ENCODE data around the gene PLEKHH1. TPM values are rescaled to one million over a fixed set of nuclear protein-coding genes. Genes with fewer than 3 reads are reported as not detected.

PLEKHH1 gene
- polyA plus RNA-seq, 3 donors = 2.2 to 12.5 (median 6.3) TPM

GRCh38 chr14:67553547-67553946, 20.5 kb downstream of the PLEKHH1 start:
- no peak overlapping the region for H3K27ac ChIP-seq (ENCODE audit: low read depth, low read length)
- WGBS, 3 donors = 38 to 42% (median 39%) methylated on average over 3 of the region's 3 CpGs

GRCh38 chr14:67554341-67554740, 21.3 kb downstream of the PLEKHH1 start:
- WGBS, 3 donors = 89 to 95% (median 91%) methylated on average over 7 of the region's 7 CpGs

GRCh38 chr14:67555518-67556090, 22.5 kb downstream of the PLEKHH1 start:
- 83 to 84% (median 83%) methylated on average over 11 of the region's 11 CpGs for WGBS, 3 donors
- H3K27ac ChIP-seq (ENCODE audit: low read depth, low read length) = no peak overlapping the region

More at GRCh38 chr14:67554341-67554740, 21.3 kb downstream of the PLEKHH1 start:
- no peak overlapping the region for H3K27ac ChIP-seq (ENCODE audit: low read depth, low read length)

GRCh38 chr14:67556671-67557070, 23.6 kb downstream of the PLEKHH1 start:
- no peak overlapping the region for H3K27ac ChIP-seq (ENCODE audit: low read depth, low read length)
- 73 to 76% (median 75%) methylated on average over 2 of the region's 2 CpGs for WGBS, 3 donors

- H3K27ac ChIP-seq (ENCODE audit: low read depth, low read length) = no peak overlapping the region
- WGBS, 3 donors = 79 to 91% (median 87%) methylated on average over 7 of the region's 7 CpGs
Observed at GRCh38 chr14:67557118-67557517, 24.0 kb downstream of the PLEKHH1 start.

- H3K27ac ChIP-seq (ENCODE audit: low read depth, low read length) = no peak overlapping the region
Observed at GRCh38 chr14:67557656-67558055, 24.6 kb downstream of the PLEKHH1 start.

GRCh38 chr14:67559639-67560038, 26.5 kb downstream of the PLEKHH1 start:
- 33 to 51% (median 46%) methylated on average over 4 of the region's 4 CpGs for WGBS, 3 donors
- H3K27ac ChIP-seq (ENCODE audit: low read depth, low read length) = no peak overlapping the region

More at GRCh38 chr14:67557656-67558055, 24.6 kb downstream of the PLEKHH1 start:
- 80 to 86% (median 83%) methylated on average over 3 of the region's 3 CpGs for WGBS, 3 donors

GRCh38 chr14:67562025-67562775, 29.1 kb downstream of the PLEKHH1 start:
- WGBS, 3 donors = 88 to 94% (median 90%) methylated on average over 14 of the region's 14 CpGs

GRCh38 chr14:67562776-67563150, 29.7 kb downstream of the PLEKHH1 start:
- WGBS, 3 donors = 90 to 94% (median 94%) methylated on average over 5 of the region's 5 CpGs
- H3K27ac ChIP-seq (ENCODE audit: low read depth, low read length) = no peak overlapping the region

More at GRCh38 chr14:67562025-67562775, 29.1 kb downstream of the PLEKHH1 start:
- H3K27ac ChIP-seq (ENCODE audit: low read depth, low read length) = no peak overlapping the region

- H3K27ac ChIP-seq (ENCODE audit: low read depth, low read length) = no peak overlapping the region
- 73 to 93% (median 82%) methylated on average over 5 of the region's 5 CpGs for WGBS, 3 donors
Observed at GRCh38 chr14:67564236-67564635, 31.1 kb downstream of the PLEKHH1 start.

- no peak overlapping the region for H3K27ac ChIP-seq (ENCODE audit: low read depth, low read length)
Observed at GRCh38 chr14:67566908-67567307, 33.8 kb downstream of the PLEKHH1 start.

GRCh38 chr14:67567654-67568053, 34.6 kb downstream of the PLEKHH1 start:
- no peak overlapping the region for H3K27ac ChIP-seq (ENCODE audit: low read depth, low read length)
- 54 to 87% (median 78%) methylated on average over 3 of the region's 3 CpGs for WGBS, 3 donors

More at GRCh38 chr14:67566908-67567307, 33.8 kb downstream of the PLEKHH1 start:
- 63 to 76% (median 67%) methylated on average over 6 of the region's 6 CpGs for WGBS, 3 donors

GRCh38 chr14:67569011-67569650, 36.0 kb downstream of the PLEKHH1 start:
- no peak overlapping the region for H3K27ac ChIP-seq (ENCODE audit: low read depth, low read length)
- 75 to 83% (median 79%) methylated on average over 11 of the region's 11 CpGs for WGBS, 3 donors

GRCh38 chr14:67569651-67570290, 36.7 kb downstream of the PLEKHH1 start:
- 81 to 82% (median 82%) methylated on average over 4 of the region's 4 CpGs for WGBS, 3 donors
- H3K27ac ChIP-seq (ENCODE audit: low read depth, low read length) = no peak overlapping the region

GRCh38 chr14:67570453-67570852, 37.4 kb downstream of the PLEKHH1 start:
- H3K27ac ChIP-seq (ENCODE audit: low read depth, low read length) = no peak overlapping the region
- 79 to 87% (median 81%) methylated on average over 7 of the region's 7 CpGs for WGBS, 3 donors

- WGBS, 3 donors = 41 to 48% (median 42%) methylated on average over 13 to 14 of the region's 14 CpGs
Observed at GRCh38 chr14:67571275-67571990, 38.3 kb downstream of the PLEKHH1 start.

GRCh38 chr14:67571991-67572323, 38.9 kb downstream of the PLEKHH1 start:
- H3K27ac ChIP-seq (ENCODE audit: low read depth, low read length) = no peak overlapping the region
- 83 to 92% (median 86%) methylated on average over 19 of the region's 19 CpGs for WGBS, 3 donors

More at GRCh38 chr14:67571275-67571990, 38.3 kb downstream of the PLEKHH1 start:
- no peak overlapping the region for H3K27ac ChIP-seq (ENCODE audit: low read depth, low read length)

GRCh38 chr14:67572608-67573007, 39.5 kb downstream of the PLEKHH1 start:
- no peak overlapping the region for H3K27ac ChIP-seq (ENCODE audit: low read depth, low read length)
- 88 to 92% (median 92%) methylated on average over 5 of the region's 5 CpGs for WGBS, 3 donors
